Ovary (tissue), 3 donors: ENCODE results near the gene KRTAP10-9.

Experiments used
- CTCF ChIP-seq, 3 donors: fragments of 450-650 bp in 2 of 3; fragments of 200-600 bp in 1 of 3; IDR thresholded peaks; one replicate each; pipeline versions ENCODE4 v1.5.1 to v1.8.0; 2016 to 2022; ENCODE audit warnings: antibody characterized with exemption in 3 of 3, mild to moderate bottlenecking in 1 of 3
- EP300 ChIP-seq: sonication (generic); formaldehyde crosslinking; IDR thresholded peaks from one replicate; pipeline ENCODE4 v1.6.1; 2017; ENCODE audit warnings: antibody characterized with exemption
- POLR2A ChIP-seq: fragments of 450-650 bp; IDR thresholded peaks from one replicate; pipeline ENCODE4 v1.6.1; 2017; ENCODE audit warnings: antibody characterized with exemption, mild to moderate bottlenecking, moderate library complexity
- donor health status: DM: no; HTN: no; CAD: no.

- TF ChIP-seq EP300, result no peak
- TF ChIP-seq CTCF (IDR thresholded peaks at IDR 0.05), result no peak
- TF ChIP-seq POLR2A, result no peak
These were observed 20.4 kb upstream of the KRTAP10-9 start for GRCh38 chr21:44606495-44606894.
